Measurements from ENCODE around the gene LYZL4. TPM values are rescaled to one million over a fixed set of nuclear protein-coding genes. Genes with fewer than 3 reads are reported as not detected.

Gene LYZL4
- total RNA-seq, 1 donor from 2014 or later: not detected

DNA sequence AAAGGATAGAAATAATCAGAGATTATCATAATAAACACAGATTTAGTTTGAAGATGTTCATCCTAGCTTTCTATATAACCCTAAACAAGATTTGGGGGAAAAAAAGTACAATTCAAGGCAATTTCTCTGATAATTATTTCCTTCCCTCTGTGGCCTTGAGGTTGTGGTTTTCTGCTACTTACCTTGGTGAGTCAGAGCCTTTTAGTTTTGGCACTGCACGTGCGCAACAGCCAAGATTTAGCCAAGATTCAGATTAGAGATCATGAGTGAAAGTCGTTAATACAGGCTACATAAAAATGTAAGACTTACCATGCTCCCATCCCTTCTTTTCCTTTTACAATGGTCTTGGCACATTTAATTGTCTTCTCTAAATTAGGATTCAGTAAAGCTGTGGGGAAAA is 6.7 kb downstream of the LYZL4 start:
- no peaks in the 10 kb centered on the region for H3K9me3 Mint-ChIP-seq
- ChIA-PET CTCF (no interaction called here), POLR2A (no interaction called here)
- DNase-seq (no peak), ATAC-seq (ENCODE audit: low read depth) (no peak)
- TF ChIP-seq, protein P1, sequence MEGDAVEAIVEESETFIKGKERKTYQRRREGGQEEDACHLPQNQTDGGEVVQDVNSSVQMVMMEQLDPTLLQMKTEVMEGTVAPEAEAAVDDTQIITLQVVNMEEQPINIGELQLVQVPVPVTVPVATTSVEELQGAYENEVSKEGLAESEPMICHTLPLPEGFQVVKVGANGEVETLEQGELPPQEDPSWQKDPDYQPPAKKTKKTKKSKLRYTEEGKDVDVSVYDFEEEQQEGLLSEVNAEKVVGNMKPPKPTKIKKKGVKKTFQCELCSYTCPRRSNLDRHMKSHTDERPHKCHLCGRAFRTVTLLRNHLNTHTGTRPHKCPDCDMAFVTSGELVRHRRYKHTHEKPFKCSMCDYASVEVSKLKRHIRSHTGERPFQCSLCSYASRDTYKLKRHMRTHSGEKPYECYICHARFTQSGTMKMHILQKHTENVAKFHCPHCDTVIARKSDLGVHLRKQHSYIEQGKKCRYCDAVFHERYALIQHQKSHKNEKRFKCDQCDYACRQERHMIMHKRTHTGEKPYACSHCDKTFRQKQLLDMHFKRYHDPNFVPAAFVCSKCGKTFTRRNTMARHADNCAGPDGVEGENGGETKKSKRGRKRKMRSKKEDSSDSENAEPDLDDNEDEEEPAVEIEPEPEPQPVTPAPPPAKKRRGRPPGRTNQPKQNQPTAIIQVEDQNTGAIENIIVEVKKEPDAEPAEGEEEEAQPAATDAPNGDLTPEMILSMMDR (IDR thresholded peaks at IDR 0.05): no peak
- no peaks in the 10 kb centered on the region for H3K36me3 Mint-ChIP-seq (ENCODE audit: low read depth)
- H3K4me1 Mint-ChIP-seq: no peaks in the 10 kb centered on the region
- no peak overlapping the region for H3K27ac Mint-ChIP-seq
- peaks cover 7% of the 10 kb centered on the region for H3K27me3 Mint-ChIP-seq
- H3K4me3 Mint-ChIP-seq: no peak overlapping the region
- intact Hi-C loops (cut with micrococcal nuclease): no loop called here

DNA sequence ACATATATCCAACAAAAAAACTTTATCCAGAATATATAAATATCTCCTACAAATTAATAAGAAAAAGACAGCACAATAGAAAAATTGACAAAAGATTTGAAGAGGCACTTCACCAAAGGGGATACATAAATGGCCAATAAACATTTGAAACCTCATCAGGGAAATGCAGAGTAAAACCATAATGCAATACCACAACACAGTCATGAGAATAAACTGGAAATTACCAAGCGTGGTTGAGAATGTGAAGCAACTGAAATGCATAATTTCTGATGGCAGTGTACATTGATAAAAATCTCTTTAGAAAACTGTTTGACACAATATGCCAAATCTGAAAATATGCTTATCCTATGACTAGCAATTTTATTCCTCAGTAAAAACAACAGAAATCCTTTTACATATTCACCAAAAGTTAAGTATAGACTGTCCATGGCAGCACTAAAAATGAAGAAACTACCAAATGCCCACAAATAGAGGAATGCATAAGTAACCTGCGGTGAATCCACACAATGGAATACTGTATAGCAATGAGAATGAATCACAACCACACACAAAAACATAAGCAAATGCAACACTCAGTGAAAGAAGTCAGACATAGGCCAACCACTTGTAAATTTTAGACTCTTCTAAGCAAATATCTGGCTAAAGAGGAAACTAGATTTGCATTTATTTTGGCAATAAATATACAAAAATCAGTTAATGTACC is 7.9 kb downstream of the LYZL4 start:
- no peaks in the 10 kb centered on the region for H3K4me1 Mint-ChIP-seq
- TF ChIP-seq, protein P1 (IDR thresholded peaks at IDR 0.05): no peak
- POLR2A ChIA-PET: no interaction called here
- no peak for DNase-seq
- H3K4me3 Mint-ChIP-seq: no peak overlapping the region
- intact Hi-C loops (cut with micrococcal nuclease): no loop called here
- no peaks in the 10 kb centered on the region for H3K9me3 Mint-ChIP-seq
- CTCF ChIA-PET: no interaction called here
- no peak overlapping the region for H3K27ac Mint-ChIP-seq
- no peak for ATAC-seq (ENCODE audit: low read depth)
- H3K36me3 Mint-ChIP-seq (ENCODE audit: low read depth): no peaks in the 10 kb centered on the region
- peaks cover 3% of the 10 kb centered on the region for H3K27me3 Mint-ChIP-seq

DNA sequence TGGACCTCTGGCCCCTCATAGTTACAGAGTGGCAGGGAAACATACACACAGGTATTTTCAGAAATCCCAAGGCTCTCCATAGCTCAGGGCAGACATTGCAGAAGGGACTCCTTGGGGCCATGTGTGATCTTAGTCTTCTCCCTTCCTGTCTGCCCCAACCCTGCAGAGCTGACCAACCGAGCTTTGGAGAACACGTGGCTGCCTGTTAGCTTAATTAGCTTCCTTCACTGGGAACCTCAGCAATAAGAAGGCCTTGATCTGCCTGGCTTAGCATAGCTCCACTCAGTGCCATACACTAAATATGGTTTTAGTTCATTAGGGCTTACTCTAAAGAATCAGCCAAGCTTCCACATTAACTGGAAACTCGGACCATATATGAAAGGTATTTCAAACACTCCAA is 12.3 kb downstream of the LYZL4 start:
- ChIA-PET CTCF (no interaction called here), POLR2A (no interaction called here)
- Mint-ChIP-seq H3K4me1 (no peaks in the 10 kb centered on the region), H3K27me3 (peaks cover 5% of the 10 kb centered on the region), H3K27ac (no peak overlapping the region), H3K9me3 (no peaks in the 10 kb centered on the region), H3K4me3 (no peak overlapping the region), H3K36me3 (ENCODE audit: low read depth) (no peaks in the 10 kb centered on the region)
- ATAC-seq (ENCODE audit: low read depth): no peak
- intact Hi-C loops (cut with micrococcal nuclease): no loop called here
- TF ChIP-seq, protein P1 (IDR thresholded peaks at IDR 0.05): no peak
- DNase-seq: no peak

DNA sequence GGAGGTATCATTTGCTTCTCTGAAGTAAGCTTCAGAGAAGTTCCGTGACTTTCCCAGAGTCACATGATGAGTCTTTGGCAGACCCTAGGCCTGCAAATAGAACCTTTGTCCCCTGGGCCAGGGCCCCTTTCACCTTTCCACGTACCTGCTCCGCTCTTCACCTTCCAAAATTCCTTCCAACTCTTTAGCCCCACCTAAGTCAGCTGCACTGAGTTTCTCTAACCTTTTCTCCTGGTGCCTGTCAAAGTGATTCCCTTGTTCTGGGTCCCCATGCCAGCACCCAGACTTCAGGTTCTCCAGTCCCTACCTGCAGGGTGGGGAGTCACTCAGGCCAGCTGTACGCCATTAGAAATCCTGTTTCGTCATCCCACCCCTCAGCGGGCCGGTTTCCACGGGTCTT is 12.8 kb downstream of the LYZL4 start:
- H3K27ac Mint-ChIP-seq: no peak overlapping the region

DNA sequence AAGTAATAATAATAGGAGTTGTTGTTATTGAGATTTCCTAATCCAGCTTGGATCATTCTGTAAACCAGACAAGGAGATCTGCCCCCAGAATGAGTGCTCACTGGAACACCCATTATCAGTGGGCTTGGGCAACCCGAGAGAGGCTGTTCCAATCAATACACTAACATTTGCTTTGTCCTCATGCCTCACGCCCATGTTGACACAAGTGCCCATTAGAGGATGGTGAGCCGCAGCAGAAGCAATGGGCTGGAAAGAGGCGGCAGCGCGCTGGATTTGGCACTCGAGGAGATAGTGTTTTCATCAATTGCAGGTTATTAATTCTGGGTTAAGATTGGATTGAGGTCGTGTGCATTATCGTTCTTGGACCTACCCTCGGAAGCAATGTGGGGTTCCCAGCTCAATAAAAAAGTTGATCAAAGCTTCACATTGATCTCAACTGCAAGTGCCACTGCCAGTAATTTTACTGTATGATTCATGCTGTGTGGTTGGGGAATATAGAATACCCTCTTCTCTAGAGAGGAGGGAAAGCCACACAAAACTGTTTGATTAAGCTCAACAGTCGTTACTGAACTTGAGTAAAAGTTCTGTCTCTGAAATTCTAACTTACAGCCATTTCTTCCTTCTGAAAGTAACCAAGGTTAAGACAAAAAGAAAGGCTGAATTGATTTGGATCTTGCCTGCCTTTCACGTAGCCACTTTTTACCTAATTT is 15.7 kb downstream of the LYZL4 start:
- TF ChIP-seq, protein P1 (IDR thresholded peaks at IDR 0.05): no peak
- H3K4me1 Mint-ChIP-seq: no peaks in the 10 kb centered on the region
- DNase-seq (no peak), ATAC-seq (ENCODE audit: low read depth) (no peak)
- no peak overlapping the region for H3K4me3 Mint-ChIP-seq
- no peak overlapping the region for H3K27ac Mint-ChIP-seq
- intact Hi-C loops (cut with micrococcal nuclease): no loop called here
- no peaks in the 10 kb centered on the region for H3K36me3 Mint-ChIP-seq (ENCODE audit: low read depth)
- CTCF ChIA-PET: no interaction called here
- POLR2A ChIA-PET: no interaction called here
- H3K27me3 Mint-ChIP-seq: peaks cover 6% of the 10 kb centered on the region
- no peaks in the 10 kb centered on the region for H3K9me3 Mint-ChIP-seq

More for the DNA sequence above, 12.8 kb downstream of the LYZL4 start:
- intact Hi-C loops (cut with micrococcal nuclease): no loop called here
- TF ChIP-seq, protein P1 (IDR thresholded peaks at IDR 0.05): no peak
- ATAC-seq (ENCODE audit: low read depth): no peak
- ChIA-PET POLR2A (no interaction called here), CTCF (no interaction called here)
- Mint-ChIP-seq H3K27me3 (peaks cover 9% of the 10 kb centered on the region), H3K36me3 (ENCODE audit: low read depth) (no peaks in the 10 kb centered on the region), H3K4me1 (no peaks in the 10 kb centered on the region), H3K4me3 (no peak overlapping the region), H3K9me3 (no peaks in the 10 kb centered on the region)
- DNase-seq: no peak

Measured in activated B cell treated with CpG ODN at 0.5 μM for 24 hours (primary cell).